Liver (tissue), 9 donors: ENCODE measurements around the gene EXOSC6. TPM values are rescaled to one million over a fixed set of nuclear protein-coding genes. Genes with fewer than 3 reads are reported as not detected.
A peak's percentile ranks its signal among the peaks of the same experiment; 100 is the strongest.
"Not testable (repeated sequence)": the region's sequence is repeated elsewhere in the genome, so short reads cannot be mapped to it uniquely, and the experiment has no call there.

Source experiments
- DNase-seq: peaks from one replicate; pipeline ENCODE4 v3.0.0-alpha.2; 2017; ENCODE audit warnings: low spot score
- H3K27ac ChIP-seq, 2 donors: one replicate each; pipeline ENCODE4 v1.7.0; 2013; ENCODE audit warnings: inconsistent platforms in 2 of 2, low read length in 2 of 2, control low read depth in 1 of 2, low read depth in 1 of 2, mild to moderate bottlenecking in 1 of 2
- H3K27me3 ChIP-seq, 4 donors: one replicate each; pipeline versions ENCODE4 v1.6.1 to v1.7.0; 2013; ENCODE audit warnings: low read length in 3 of 4, inconsistent platforms in 1 of 4, mild to moderate bottlenecking in 1 of 4, moderate library complexity in 1 of 4; ENCODE audit not compliant: control insufficient read depth in 4 of 4, insufficient read depth in 4 of 4
- H3K36me3 ChIP-seq, 4 donors: one replicate each; pipeline versions ENCODE4 v1.6.1 to v1.7.0; 2013; ENCODE audit warnings: low read length in 3 of 4, mild to moderate bottlenecking in 3 of 4, low read depth in 1 of 4, moderate library complexity in 1 of 4; ENCODE audit not compliant: control insufficient read depth in 4 of 4, insufficient read depth in 3 of 4
- H3K4me1 ChIP-seq, 4 donors: one replicate each; pipeline versions ENCODE4 v1.6.1 to v1.7.0; 2013; ENCODE audit warnings: low read length in 3 of 4, mild to moderate bottlenecking in 3 of 4, moderate library complexity in 1 of 4; ENCODE audit not compliant: control insufficient read depth in 4 of 4, insufficient read depth in 4 of 4
- H3K4me3 ChIP-seq, 3 donors: one replicate each; pipeline versions ENCODE4 v1.6.1 to v1.7.0; 2013; ENCODE audit warnings: low read length in 3 of 3, control low read depth in 1 of 3, low read depth in 1 of 3, mild to moderate bottlenecking in 1 of 3
- H3K9ac ChIP-seq, 2 donors: one replicate each; pipeline ENCODE4 v1.7.0; 2013; ENCODE audit warnings: low read length in 2 of 2, mild to moderate bottlenecking in 2 of 2, moderate library complexity in 2 of 2, control low read depth in 1 of 2, low read depth in 1 of 2
- H3K9me3 ChIP-seq, 4 donors: one replicate each; pipeline versions ENCODE4 v1.6.1 to v1.7.0; 2013; ENCODE audit warnings: low read length in 3 of 4; ENCODE audit not compliant: control insufficient read depth in 4 of 4
- CTCF ChIP-seq: fragments of 150-350 bp; IDR thresholded peaks from 2 replicates; pipeline ENCODE4 v1.5.1; 2017; ENCODE audit warnings: improper control_type of control experiment, low read depth, low read length; ENCODE audit not compliant: missing input control
- EGR1 ChIP-seq, 2 donors: IDR thresholded peaks; 2 replicates each; pipeline ENCODE4 v1.6.1; 2016 to 2018; ENCODE audit warnings: antibody characterized with exemption in 2 of 2, low read depth in 2 of 2
- FOXA1 ChIP-seq: IDR thresholded peaks from 2 replicates; pipeline ENCODE4 v1.6.1; 2016; ENCODE audit warnings: antibody characterized with exemption
- FOXA2 ChIP-seq: IDR thresholded peaks from 2 replicates; pipeline ENCODE4 v1.6.1; 2016; ENCODE audit warnings: antibody characterized with exemption
- HNF4G ChIP-seq: IDR thresholded peaks from 2 replicates; pipeline ENCODE4 v1.6.1; 2016; ENCODE audit warnings: antibody characterized with exemption
- JUND ChIP-seq, 2 donors: IDR thresholded peaks; 2 replicates each; pipeline ENCODE4 v1.6.1; 2016; ENCODE audit warnings: antibody characterized with exemption in 2 of 2
- MAX ChIP-seq: IDR thresholded peaks from 2 replicates; pipeline ENCODE4 v1.6.1; 2016; ENCODE audit warnings: antibody characterized with exemption
- NR2F2 ChIP-seq: IDR thresholded peaks from 2 replicates; pipeline ENCODE4 v1.6.1; 2016; ENCODE audit warnings: antibody characterized with exemption
- RAD21 ChIP-seq, 2 donors: IDR thresholded peaks; 2 replicates each; pipeline ENCODE4 v1.6.1; 2016; ENCODE audit warnings: antibody characterized with exemption in 2 of 2, mild to moderate bottlenecking in 2 of 2
- RXRA ChIP-seq, 2 donors: IDR thresholded peaks; 2 replicates each; pipeline ENCODE4 v1.6.1; 2017 to 2018; ENCODE audit warnings: antibody characterized with exemption in 2 of 2, mild to moderate bottlenecking in 1 of 2
- SP1 ChIP-seq: IDR thresholded peaks from 2 replicates; pipeline ENCODE4 v1.6.1; 2018; ENCODE audit warnings: antibody characterized with exemption, mild to moderate bottlenecking
- YY1 ChIP-seq: IDR thresholded peaks from 2 replicates; pipeline ENCODE4 v1.6.1; 2016; ENCODE audit warnings: antibody characterized with exemption, mild to moderate bottlenecking
- WGBS: extraction: QIAGEN DNeasy Blood & Tissue Kit; methylation state at CpG from one replicate; pipeline ENCODE4 v1.1.7; 2013; 5-methylcytosine and 5-hydroxymethylcytosine counted together
- polyA plus RNA-seq, 2 donors: library from polyadenylated mRNA; stranded (reverse) in 1 of 2; unstranded in 1 of 2; fragments of 200-250 nt in 1 of 2; fragments of >200 nt in 1 of 2; fragmentation: Nextera tagmentation in 1 of 2; extraction: Ambion mirVana in 1 of 2; gene quantifications; one replicate each; pipeline versions ENCODE4 v1.2.1 to v1.2.3, GENCODE V29; 2013 to 2015
- total RNA-seq, 2 donors: library from RNA; depleted of rRNA; stranded (reverse); fragments of >200 nt; gene quantifications; one replicate each; pipeline ENCODE4 v1.2.3, GENCODE V29; 2014
- TF ChIP-seq, protein P1 (sequence below): IDR thresholded peaks from 2 replicates; pipeline ENCODE4 v1.6.1; 2016; ENCODE audit warnings: antibody characterized with exemption
- donor health status: healthy.
- donor health status: healthy.
- donor health status: healthy.
- donor health status: healthy.
- donor health status: healthy.

EXOSC6 gene
- total and polyA plus RNA-seq, 4 donors = 3.7 to 16.4 (median 9.0) TPM

- DNase-seq = no peak
- TF ChIP-seq FOXA2 (no peak), RXRA (IDR thresholded peaks at IDR 0.05) (no peak)
- Histone ChIP-seq H3K4me3 (no peak overlapping the region), H3K27me3 (no peaks in the 10 kb centered on the region), H3K27ac (no peak overlapping the region), H3K9ac (no peak overlapping the region), H3K4me1 (no peaks in the 10 kb centered on the region), H3K9me3 (no peaks in the 10 kb centered on the region), H3K36me3 (peaks cover 13 to 66% (median 51%) of the 10 kb centered on the region in 4 donors)
- 90% methylated on average over 3 of the region's 3 CpGs for WGBS
Measured at GRCh38 chr16:70270176-70270575, 18.4 kb upstream of the EXOSC6 start.

DNA sequence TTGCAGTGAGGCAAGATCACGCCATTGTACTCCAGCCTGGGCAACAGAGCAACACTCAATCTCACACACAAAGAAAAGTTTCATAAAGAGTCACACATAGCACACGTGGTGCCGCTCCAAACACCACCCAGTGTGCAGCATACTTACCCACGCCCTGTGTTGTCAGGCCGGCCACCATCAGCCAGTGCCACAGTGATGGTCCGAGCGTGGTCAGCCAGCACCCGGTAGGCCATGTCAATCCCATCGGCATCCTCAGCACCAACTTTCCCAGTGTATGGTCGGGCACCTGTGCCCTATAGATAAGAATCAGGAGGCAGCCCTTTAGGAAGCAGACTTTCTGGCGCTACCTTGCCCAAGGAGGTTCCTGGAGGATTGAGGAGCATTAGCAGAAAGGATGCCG lies 17.7 kb upstream of the EXOSC6 start:
- WGBS = 96% methylated on average over 12 of the region's 12 CpGs
- no peak for TF ChIP-seq YY1
- no peak for TF ChIP-seq EGR1 (IDR thresholded peaks at IDR 0.05; ENCODE audit: low read depth in 2 of 2)
- no peak for TF ChIP-seq HNF4G
- TF ChIP-seq SP1 = no peak
- TF ChIP-seq CTCF = no peak
- TF ChIP-seq RXRA (IDR thresholded peaks at IDR 0.05) = no peak
- H3K4me1 ChIP-seq = no peaks in the 10 kb centered on the region
- H3K4me3 ChIP-seq = no peak overlapping the region
- no peaks in the 10 kb centered on the region for H3K9me3 ChIP-seq
- no peaks in the 10 kb centered on the region for H3K27me3 ChIP-seq
- H3K9ac ChIP-seq = no peak overlapping the region
- peaks cover 17 to 73% (median 55%) of the 10 kb centered on the region in 4 donors for H3K36me3 ChIP-seq
- DNase-seq = no peak
- H3K27ac ChIP-seq = no peak overlapping the region

DNA sequence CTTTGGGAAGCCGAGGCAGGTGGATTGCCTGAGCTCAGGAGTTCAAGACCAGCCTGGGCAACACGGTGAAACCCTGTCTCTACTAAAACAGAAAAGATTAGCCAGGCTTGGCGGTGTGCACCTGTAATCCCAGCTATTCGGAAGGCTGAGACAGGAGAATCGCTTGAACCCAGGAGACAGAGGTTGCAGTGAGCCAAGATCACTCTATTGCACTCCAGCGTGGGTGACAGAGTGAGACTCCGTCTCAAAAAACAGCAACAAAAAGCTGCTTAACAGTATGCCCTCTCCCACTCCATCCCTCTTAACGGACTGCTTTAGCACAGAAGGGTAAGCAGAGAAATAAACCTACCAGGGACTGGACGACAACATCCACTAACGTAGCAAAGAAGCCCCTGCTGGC lies 16.2 kb upstream of the EXOSC6 start:
- not testable (repeated sequence) for DNase-seq
- WGBS = 94% methylated on average over 10 of the region's 10 CpGs

GRCh38 chr16:70267516-70267915 lies 15.8 kb upstream of the EXOSC6 start:
- peak; percentile 48 for DNase-seq

More for the DNA sequence above, 16.2 kb upstream of the EXOSC6 start:
- H3K36me3 ChIP-seq = peaks cover 27 to 82% (median 62%) of the 10 kb centered on the region in 4 donors
- H3K9me3 ChIP-seq, H3K4me3 ChIP-seq, H3K27ac ChIP-seq, H3K4me1 ChIP-seq, H3K9ac ChIP-seq, H3K27me3 ChIP-seq: not testable (repeated sequence)

More at GRCh38 chr16:70267516-70267915, 15.8 kb upstream of the EXOSC6 start:
- WGBS = 56% methylated on average over 6 of the region's 6 CpGs
- H3K9ac ChIP-seq = no peak overlapping the region
- no peak overlapping the region for H3K4me3 ChIP-seq
- H3K4me1 ChIP-seq = no peaks in the 10 kb centered on the region
- H3K27ac ChIP-seq = no peak overlapping the region
- H3K9me3 ChIP-seq = no peaks in the 10 kb centered on the region
- no peaks in the 10 kb centered on the region for H3K27me3 ChIP-seq
- H3K36me3 ChIP-seq = peaks cover 25 to 86% (median 60%) of the 10 kb centered on the region in 4 donors
- TF ChIP-seq RAD21 (IDR thresholded peaks at IDR 0.05) (peak; percentile 61 to 74), NR2F2 (no peak), FOXA1 (no peak), EGR1 (IDR thresholded peaks at IDR 0.05; ENCODE audit: low read depth in 2 of 2) (no peak), MAX (no peak), JUND (IDR thresholded peaks at IDR 0.05) (no peak), CTCF (peak; percentile 52)
- TF ChIP-seq, protein P1, sequence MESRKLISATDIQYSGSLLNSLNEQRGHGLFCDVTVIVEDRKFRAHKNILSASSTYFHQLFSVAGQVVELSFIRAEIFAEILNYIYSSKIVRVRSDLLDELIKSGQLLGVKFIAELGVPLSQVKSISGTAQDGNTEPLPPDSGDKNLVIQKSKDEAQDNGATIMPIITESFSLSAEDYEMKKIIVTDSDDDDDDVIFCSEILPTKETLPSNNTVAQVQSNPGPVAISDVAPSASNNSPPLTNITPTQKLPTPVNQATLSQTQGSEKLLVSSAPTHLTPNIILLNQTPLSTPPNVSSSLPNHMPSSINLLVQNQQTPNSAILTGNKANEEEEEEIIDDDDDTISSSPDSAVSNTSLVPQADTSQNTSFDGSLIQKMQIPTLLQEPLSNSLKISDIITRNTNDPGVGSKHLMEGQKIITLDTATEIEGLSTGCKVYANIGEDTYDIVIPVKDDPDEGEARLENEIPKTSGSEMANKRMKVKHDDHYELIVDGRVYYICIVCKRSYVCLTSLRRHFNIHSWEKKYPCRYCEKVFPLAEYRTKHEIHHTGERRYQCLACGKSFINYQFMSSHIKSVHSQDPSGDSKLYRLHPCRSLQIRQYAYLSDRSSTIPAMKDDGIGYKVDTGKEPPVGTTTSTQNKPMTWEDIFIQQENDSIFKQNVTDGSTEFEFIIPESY = no peak
